NB4 (cell line): ENCODE measurements around the gene SP4.

ENCODE experiments used
- DNase-seq: peaks from one replicate; pipeline ENCODE4 v3.0.0; 2010; ENCODE audit warnings: low read depth
- H3K4me3 ChIP-seq: one replicate; pipeline ENCODE4 v1.5.1; 2011; ENCODE audit warnings: mild to moderate bottlenecking, low read depth, low read length, moderate library complexity
- CTCF ChIP-seq: IDR thresholded peaks from one replicate; pipeline ENCODE4 v1.5.1; 2012; ENCODE audit warnings: low read depth, low read length
- MAX ChIP-seq: IDR thresholded peaks from 2 replicates; pipeline ENCODE4 v1.6.1; 2011; ENCODE audit warnings: low read depth, low read length
- MYC ChIP-seq: IDR thresholded peaks from 2 replicates; pipeline ENCODE4 v1.6.1; 2011; ENCODE audit warnings: low read depth, low read length
- POLR2A ChIP-seq: IDR thresholded peaks from 2 replicates; pipeline ENCODE4 v1.6.1; 2011; ENCODE audit warnings: mild to moderate bottlenecking; ENCODE audit not compliant: insufficient read length; ENCODE audit errors: extremely low read depth

Gene SP4

GRCh38 chr7:21542891-21543527 lies 115.1 kb downstream of the SP4 start, which contains the start of gene DNAH11:
Gene DNAH11 (plus strand): TSS chr7:21543039. CDS start chr7:21543246, 207 bp downstream.
- TF ChIP-seq POLR2A: no peak
- no peak for TF ChIP-seq CTCF
- no peak for TF ChIP-seq MAX
- no peak for TF ChIP-seq MYC
- H3K4me3 ChIP-seq: no peak within 1 kb of the TSS
- DNase-seq: no peak

- DNase-seq: no peak
- no peak overlapping the region for H3K4me3 ChIP-seq
These were observed 115.8 kb downstream of the SP4 start for GRCh38 chr7:21543528-21544302.

DNA sequence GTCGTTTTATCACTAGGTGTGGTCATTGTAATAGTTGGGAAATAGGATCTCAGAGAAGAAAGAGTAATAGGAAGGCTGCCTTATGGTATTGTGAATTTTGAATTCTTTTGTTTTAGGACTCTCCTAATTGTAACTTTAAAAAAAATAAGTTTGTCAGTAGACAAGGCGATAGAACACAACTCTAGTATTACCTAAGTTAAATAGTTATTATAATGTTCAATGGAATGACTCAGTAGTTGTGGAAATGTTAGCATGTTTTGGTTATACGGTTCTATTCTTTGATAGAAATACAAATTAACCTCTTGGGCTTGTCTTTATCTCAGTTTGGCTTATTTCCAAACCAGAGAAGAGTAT lies 116.4 kb downstream of the SP4 start:
- no peak for DNase-seq
- H3K4me3 ChIP-seq: no peak overlapping the region
- TF ChIP-seq CTCF (no peak), POLR2A (no peak), MAX (no peak), MYC (no peak)

More at GRCh38 chr7:21543528-21544302, 115.8 kb downstream of the SP4 start:
- TF ChIP-seq CTCF: no peak
- no peak for TF ChIP-seq MYC
- TF ChIP-seq POLR2A: no peak
- no peak for TF ChIP-seq MAX

- no peak for DNase-seq
- no peak overlapping the region for H3K4me3 ChIP-seq
- TF ChIP-seq CTCF (no peak), MAX (no peak), MYC (no peak), POLR2A (no peak)
These were observed 116.8 kb downstream of the SP4 start for GRCh38 chr7:21544715-21545114.

- no peak for TF ChIP-seq MYC
- no peak for TF ChIP-seq MAX
- no peak for TF ChIP-seq POLR2A
- TF ChIP-seq CTCF: no peak
- DNase-seq: no peak
- no peak overlapping the region for H3K4me3 ChIP-seq
These were observed 119.6 kb downstream of the SP4 start for GRCh38 chr7:21547501-21547900.
